ENCODE data around the gene CBR1. TPM values are rescaled to one million over a fixed set of nuclear protein-coding genes. Genes with fewer than 3 reads are reported as not detected.

CBR1 gene
- total and polyA plus RNA-seq, 2 experiments from 2014 or later = 45.1 to 60.8 TPM

DNA sequence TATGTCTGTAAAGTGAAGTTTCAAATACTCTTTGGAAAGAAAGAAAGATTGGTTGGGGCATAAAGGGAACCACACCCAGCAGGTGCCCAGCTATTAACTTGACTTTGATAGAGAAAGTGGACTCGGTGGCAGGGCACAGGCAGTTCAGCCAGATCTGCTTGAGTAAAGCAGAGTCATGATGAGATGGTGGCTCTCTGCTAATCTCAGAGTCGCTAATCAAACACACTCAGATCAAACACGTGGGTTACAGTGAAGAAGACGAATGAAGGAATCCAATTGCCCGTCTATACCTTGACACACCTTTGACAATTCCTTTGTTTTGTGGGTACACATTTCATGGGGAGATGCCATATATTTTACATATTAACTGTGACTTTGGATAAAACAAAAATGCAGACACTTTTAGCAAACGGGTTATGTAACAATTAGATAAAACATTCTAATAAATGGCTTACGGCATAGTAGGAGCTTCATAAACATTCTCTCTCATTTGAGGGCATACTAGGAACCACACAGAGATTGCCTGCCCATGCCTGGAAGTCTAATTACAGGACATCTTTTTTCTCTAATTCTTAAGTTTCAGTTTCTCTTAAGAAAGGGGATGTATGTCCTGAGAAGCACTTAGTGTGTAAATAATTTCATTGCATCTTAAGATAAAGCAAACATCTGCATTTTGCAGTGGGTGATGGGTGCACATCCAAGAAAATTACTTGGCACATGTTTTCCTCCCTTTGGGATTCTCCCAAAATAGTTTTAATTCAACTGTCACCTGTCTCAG lies 7.2 kb downstream of the CBR1 start:
- H3K27me3 ChIP-seq = no peaks in the 10 kb centered on the region
- no peaks in the 10 kb centered on the region for H3K9me3 ChIP-seq (ENCODE audit: low read depth)
- H3K4me3 ChIP-seq = no peak overlapping the region
- H3K36me3 ChIP-seq = no peaks in the 10 kb centered on the region
- no peaks in the 10 kb centered on the region for H3K4me1 ChIP-seq (ENCODE audit: low read depth)
- no peak for DNase-seq (ENCODE audit: low read depth in 1 of 2, low spot score in 1 of 2)
- TF ChIP-seq, protein P1, sequence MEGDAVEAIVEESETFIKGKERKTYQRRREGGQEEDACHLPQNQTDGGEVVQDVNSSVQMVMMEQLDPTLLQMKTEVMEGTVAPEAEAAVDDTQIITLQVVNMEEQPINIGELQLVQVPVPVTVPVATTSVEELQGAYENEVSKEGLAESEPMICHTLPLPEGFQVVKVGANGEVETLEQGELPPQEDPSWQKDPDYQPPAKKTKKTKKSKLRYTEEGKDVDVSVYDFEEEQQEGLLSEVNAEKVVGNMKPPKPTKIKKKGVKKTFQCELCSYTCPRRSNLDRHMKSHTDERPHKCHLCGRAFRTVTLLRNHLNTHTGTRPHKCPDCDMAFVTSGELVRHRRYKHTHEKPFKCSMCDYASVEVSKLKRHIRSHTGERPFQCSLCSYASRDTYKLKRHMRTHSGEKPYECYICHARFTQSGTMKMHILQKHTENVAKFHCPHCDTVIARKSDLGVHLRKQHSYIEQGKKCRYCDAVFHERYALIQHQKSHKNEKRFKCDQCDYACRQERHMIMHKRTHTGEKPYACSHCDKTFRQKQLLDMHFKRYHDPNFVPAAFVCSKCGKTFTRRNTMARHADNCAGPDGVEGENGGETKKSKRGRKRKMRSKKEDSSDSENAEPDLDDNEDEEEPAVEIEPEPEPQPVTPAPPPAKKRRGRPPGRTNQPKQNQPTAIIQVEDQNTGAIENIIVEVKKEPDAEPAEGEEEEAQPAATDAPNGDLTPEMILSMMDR (IDR thresholded peaks at IDR 0.05; ENCODE audit: low read depth, low read length) = no peak
- H3K27ac ChIP-seq = no peak overlapping the region

DNA sequence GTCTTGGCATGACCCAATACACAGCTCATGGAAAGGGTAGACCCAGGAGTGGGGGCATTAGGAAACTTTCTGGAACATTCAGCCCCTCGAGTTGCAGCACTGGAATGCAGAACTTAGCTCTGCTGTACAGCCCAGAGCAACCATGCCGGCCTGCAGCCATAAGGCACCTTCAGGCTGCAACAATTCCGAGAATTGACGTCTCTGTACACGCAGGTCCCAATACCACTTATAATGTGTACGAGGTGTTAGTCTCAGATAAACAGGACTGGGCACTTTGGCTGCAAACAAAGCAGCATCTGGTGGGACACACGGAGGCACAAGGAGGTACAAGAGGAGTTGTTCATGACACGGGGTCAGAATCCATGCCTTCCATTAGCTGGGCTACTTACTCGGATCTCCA lies 7.9 kb downstream of the CBR1 start:
- TF ChIP-seq, protein P1 (IDR thresholded peaks at IDR 0.05; ENCODE audit: low read depth, low read length) = no peak
- Histone ChIP-seq H3K27ac (no peak overlapping the region), H3K9me3 (ENCODE audit: low read depth) (no peaks in the 10 kb centered on the region), H3K27me3 (no peaks in the 10 kb centered on the region), H3K4me1 (ENCODE audit: low read depth) (no peaks in the 10 kb centered on the region), H3K4me3 (no peak overlapping the region), H3K36me3 (no peaks in the 10 kb centered on the region)
- DNase-seq (ENCODE audit: low read depth in 1 of 2, low spot score in 1 of 2) = no peak

DNA sequence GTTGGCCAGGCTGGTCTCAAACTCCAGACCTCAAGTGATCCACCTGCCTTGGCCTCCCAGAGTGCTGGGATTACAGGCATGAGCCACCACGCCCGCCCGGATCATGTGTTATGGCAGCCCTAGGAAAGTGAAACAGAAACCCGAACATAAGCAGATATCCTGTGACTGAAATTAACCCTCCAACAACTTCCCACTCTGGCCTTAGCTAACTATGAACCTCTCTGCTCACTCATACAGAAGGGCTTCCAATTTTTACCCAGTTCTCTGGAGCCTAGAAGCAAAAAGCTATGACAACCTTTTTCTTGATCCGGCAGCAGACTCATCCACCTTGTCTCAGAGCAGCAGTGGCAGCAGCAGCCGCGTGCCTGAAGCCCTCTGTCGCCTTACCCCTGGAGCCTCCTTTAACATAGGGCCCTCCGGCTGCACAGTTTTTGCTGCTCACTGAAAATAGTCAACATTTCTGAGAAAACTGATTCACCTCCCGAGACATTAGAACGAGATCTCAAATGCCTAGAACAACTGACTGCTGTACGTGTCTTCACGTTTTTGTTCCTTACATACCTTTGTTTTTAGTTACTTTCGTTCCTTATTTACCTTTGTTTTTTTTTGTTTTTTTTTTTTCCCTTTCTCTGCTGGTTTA lies 9.3 kb downstream of the CBR1 start:
- no peak for DNase-seq (ENCODE audit: low read depth in 1 of 2, low spot score in 1 of 2)
- TF ChIP-seq, protein P1 (IDR thresholded peaks at IDR 0.05; ENCODE audit: low read depth, low read length) = no peak
- Histone ChIP-seq H3K4me1 (ENCODE audit: low read depth) (no peaks in the 10 kb centered on the region), H3K9me3 (ENCODE audit: low read depth) (no peaks in the 10 kb centered on the region), H3K4me3 (no peak overlapping the region), H3K27me3 (no peaks in the 10 kb centered on the region), H3K27ac (no peak overlapping the region), H3K36me3 (no peaks in the 10 kb centered on the region)

DNA sequence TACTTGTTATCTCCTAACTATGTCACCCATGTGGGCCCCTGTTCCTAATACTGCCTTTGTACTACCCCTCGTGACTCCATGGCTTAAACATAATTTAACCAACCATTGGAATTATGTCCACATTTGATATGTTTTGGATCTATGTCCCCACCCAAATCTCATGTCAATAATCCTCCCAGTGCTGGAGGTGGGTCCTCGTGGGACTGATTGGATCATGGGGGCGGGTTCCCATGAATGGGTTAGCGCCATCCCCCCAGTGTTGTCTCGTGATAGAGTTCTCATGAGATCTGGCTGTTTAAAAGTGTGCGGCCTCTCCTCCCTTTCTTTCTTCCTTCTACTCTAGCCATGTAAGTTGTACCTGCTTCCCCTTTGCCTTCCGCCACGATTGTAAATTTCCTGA lies 9.8 kb downstream of the CBR1 start:
- H3K4me1 ChIP-seq (ENCODE audit: low read depth) = no peaks in the 10 kb centered on the region
- no peak for DNase-seq (ENCODE audit: low read depth in 1 of 2, low spot score in 1 of 2)
- no peak overlapping the region for H3K27ac ChIP-seq
- TF ChIP-seq, protein P1 (IDR thresholded peaks at IDR 0.05; ENCODE audit: low read depth, low read length) = no peak
- no peak overlapping the region for H3K4me3 ChIP-seq
- no peaks in the 10 kb centered on the region for H3K9me3 ChIP-seq (ENCODE audit: low read depth)
- no peaks in the 10 kb centered on the region for H3K36me3 ChIP-seq
- no peaks in the 10 kb centered on the region for H3K27me3 ChIP-seq

DNA sequence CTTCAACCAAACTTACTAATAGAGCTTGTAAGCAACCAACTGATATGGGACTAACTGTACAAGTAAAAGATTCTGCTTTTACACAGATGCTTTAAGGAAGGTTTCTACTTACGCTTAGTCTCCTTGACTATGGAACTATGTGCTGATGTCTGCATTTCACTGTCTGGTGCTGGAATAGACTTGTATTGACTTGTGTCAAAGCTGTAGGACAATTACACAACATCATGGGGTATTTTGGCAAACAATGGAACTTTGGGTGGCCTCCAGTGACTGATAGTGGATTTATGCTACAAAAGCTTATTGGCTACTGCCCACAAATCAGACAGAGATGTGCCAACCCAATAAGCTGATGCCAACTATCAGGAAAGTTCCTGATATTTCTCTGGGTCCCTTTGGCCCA lies 10.6 kb downstream of the CBR1 start:
- no peak overlapping the region for H3K4me3 ChIP-seq
- H3K36me3 ChIP-seq = no peaks in the 10 kb centered on the region
- no peaks in the 10 kb centered on the region for H3K9me3 ChIP-seq (ENCODE audit: low read depth)
- TF ChIP-seq, protein P1 (IDR thresholded peaks at IDR 0.05; ENCODE audit: low read depth, low read length) = no peak
- no peak overlapping the region for H3K27ac ChIP-seq
- H3K4me1 ChIP-seq (ENCODE audit: low read depth) = no peaks in the 10 kb centered on the region
- DNase-seq (ENCODE audit: low read depth in 1 of 2, low spot score in 1 of 2) = no peak
- H3K27me3 ChIP-seq = no peaks in the 10 kb centered on the region
